HG03378 (cell line): Measurements from ENCODE around the gene PRKRIP1.
"Not testable (repeated sequence)": the region's sequence is repeated elsewhere in the genome, so short reads cannot be mapped to it uniquely, and the experiment has no call there.

Source experiments
- ATAC-seq: cut with Tn5 transposase; IDR thresholded peaks from one replicate; pipeline ENCODE4 v1.9.1; 2021; ENCODE audit warnings: mild to moderate bottlenecking, moderate library complexity; ENCODE audit not compliant: unreplicated experiment

The PRKRIP1 gene

GRCh38 chr7:102429141-102429899 lies 33.2 kb downstream of the PRKRIP1 start:
- no peak for ATAC-seq

- peak; percentile 36 for ATAC-seq
These were observed 35.6 kb downstream of the PRKRIP1 start for GRCh38 chr7:102431617-102432298.

GRCh38 chr7:102432442-102433218 lies 36.5 kb downstream of the PRKRIP1 start:
- ATAC-seq = no peak

GRCh38 chr7:102433219-102434038 lies 37.3 kb downstream of the PRKRIP1 start, which contains the start of gene ORAI2:
Gene ORAI2 (plus strand): TSS chr7:102433575. CDS start chr7:102438957, 5,382 bp downstream.
- ATAC-seq = no peak

- ATAC-seq = no peak
These were observed 37.9 kb downstream of the PRKRIP1 start for GRCh38 chr7:102434039-102434486.

GRCh38 chr7:102436118-102436517 lies 40.0 kb downstream of the PRKRIP1 start:
- ATAC-seq = no peak

- no peak for ATAC-seq
These were observed 44.0 kb downstream of the PRKRIP1 start for GRCh38 chr7:102439963-102440795.

GRCh38 chr7:102444961-102445673 lies 49.0 kb downstream of the PRKRIP1 start:
- ATAC-seq = peak; percentile 44

- no peak for ATAC-seq
These were observed 49.5 kb downstream of the PRKRIP1 start for GRCh38 chr7:102445674-102446071.

GRCh38 chr7:102446387-102447156 lies 50.4 kb downstream of the PRKRIP1 start:
- ATAC-seq = no peak

GRCh38 chr7:102447311-102447710 lies 51.1 kb downstream of the PRKRIP1 start:
- ATAC-seq = no peak

GRCh38 chr7:102449136-102449535 lies 53.0 kb downstream of the PRKRIP1 start:
- ATAC-seq = no peak

- ATAC-seq = no peak
These were observed 54.1 kb downstream of the PRKRIP1 start for GRCh38 chr7:102450242-102450641.

GRCh38 chr7:102451371-102452054 lies 55.4 kb downstream of the PRKRIP1 start:
- ATAC-seq = no peak

- no peak for ATAC-seq
These were observed 56.3 kb downstream of the PRKRIP1 start for GRCh38 chr7:102452451-102452850.

GRCh38 chr7:102453319-102453718 lies 57.2 kb downstream of the PRKRIP1 start:
- no peak for ATAC-seq

GRCh38 chr7:102454468-102454867 lies 58.3 kb downstream of the PRKRIP1 start:
- ATAC-seq = no peak

- ATAC-seq = not testable (repeated sequence)
These were observed 58.8 kb downstream of the PRKRIP1 start for GRCh38 chr7:102454932-102455331.
